ENCODE results near the gene PARD3B. TPM values are rescaled to one million over a fixed set of nuclear protein-coding genes. Genes with fewer than 3 reads are reported as not detected.

Gene PARD3B
- total RNA-seq, 1 experiment from 2014 or later, result 6.4 TPM

- DNase-seq, result no peak
- no peak overlapping the region for H2AFZ ChIP-seq (ENCODE audit: low read length)
- H3K23me2 ChIP-seq (ENCODE audit: insufficient read length, low read depth, low read length, poor library complexity, severe bottlenecking), result no peaks in the 10 kb centered on the region
- no CpG with 5 or more reads among the region's 1 CpG for WGBS (ENCODE audit: extremely low coverage, insufficient read length, low lambda C conversion rate)
- no peak overlapping the region for H3T11ph ChIP-seq (ENCODE audit: low read length)
- H3K4me1 ChIP-seq (ENCODE audit: insufficient read depth, low read length), result no peaks in the 10 kb centered on the region
- no peak overlapping the region for H3K4ac ChIP-seq (ENCODE audit: low read depth, low read length)
- H3K18ac ChIP-seq (ENCODE audit: insufficient read length, low read depth, low read length), result no peak overlapping the region
- no peak overlapping the region for H2AK5ac ChIP-seq (ENCODE audit: insufficient read length, low read length)
- H4K91ac ChIP-seq (ENCODE audit: insufficient read length, low read depth, low read length), result no peak overlapping the region
- H3K9me3 Mint-ChIP-seq, result 0 out of 5 replicates have a peak, but pooled peaks cover 0 to 2% of the 10 kb centered on the region in 2 experiments
- no peak overlapping the region for H4K8ac ChIP-seq (replicated peaks; ENCODE audit: insufficient read length, low read depth, low read length)
- H3K9ac ChIP-seq (ENCODE audit: extremely low read depth, insufficient read length, low read length), result no peak overlapping the region
- H2BK12ac ChIP-seq (ENCODE audit: insufficient read length, low read depth, low read length), result no peak overlapping the region
- no peak overlapping the region for H3K27ac Mint-ChIP-seq
- H3K79me1 ChIP-seq (ENCODE audit: insufficient read depth, low read depth, low read length, poor library complexity, severe bottlenecking), result no peaks in the 10 kb centered on the region
- H3K4me1 Mint-ChIP-seq, result no peaks in the 10 kb centered on the region
- no peak overlapping the region for H3K27ac ChIP-seq (ENCODE audit: insufficient read length, low read depth, low read length)
- no peak overlapping the region for H3K56ac ChIP-seq (ENCODE audit: insufficient read length, low read depth, low read length)
- no peak overlapping the region for H3K23ac ChIP-seq (ENCODE audit: insufficient read length, low read depth, low read length)
- TF ChIP-seq CTCF (conservative IDR thresholded peaks at IDR 0.05), result no peak
- H2BK5ac ChIP-seq (ENCODE audit: insufficient read length, low read length), result no peak overlapping the region
- H3K36me3 Mint-ChIP-seq (ENCODE audit: insufficient read depth in 1 of 3, low read depth in 3 of 3), result peaks cover 0 to 3% (median 0%) of the 10 kb centered on the region in 3 experiments; a peak in 3 of 7 replicates
- no peak overlapping the region for H3K4me2 ChIP-seq (ENCODE audit: insufficient read depth, insufficient read length, low read length)
- no peaks in the 10 kb centered on the region for H3K9me3 ChIP-seq (ENCODE audit: control insufficient read depth, low read depth, low read length)
- no peak overlapping the region for H2BK120ac ChIP-seq (ENCODE audit: low read depth, low read length, poor library complexity, severe bottlenecking)
- no peak overlapping the region for H3K14ac ChIP-seq (ENCODE audit: insufficient read depth, low read length)
- no peaks in the 10 kb centered on the region for H3K79me2 ChIP-seq (ENCODE audit: insufficient read depth, low read length)
- H2BK15ac ChIP-seq (ENCODE audit: low read depth, low read length), result no peak overlapping the region
- no peaks in the 10 kb centered on the region for H3K27me3 Mint-ChIP-seq (ENCODE audit: low read depth)
- H4K5ac ChIP-seq (ENCODE audit: insufficient read length, low read depth, low read length), result no peak overlapping the region
- no peaks in the 10 kb centered on the region for H3K27me3 ChIP-seq (ENCODE audit: insufficient read depth, low read length)
- H3K4me3 Mint-ChIP-seq, result no peak overlapping the region
- H2BK20ac ChIP-seq (ENCODE audit: low read depth, low read length, poor library complexity, severe bottlenecking), result no peak overlapping the region
- no peaks in the 10 kb centered on the region for H4K20me1 ChIP-seq (ENCODE audit: control insufficient read depth, insufficient read depth, insufficient read length)
Measured at GRCh38 chr2:204645018-204645773, 99.9 kb downstream of the PARD3B start.

Data from H9 (cell line).